ENCODE results near the gene HSPA4L.

DNA sequence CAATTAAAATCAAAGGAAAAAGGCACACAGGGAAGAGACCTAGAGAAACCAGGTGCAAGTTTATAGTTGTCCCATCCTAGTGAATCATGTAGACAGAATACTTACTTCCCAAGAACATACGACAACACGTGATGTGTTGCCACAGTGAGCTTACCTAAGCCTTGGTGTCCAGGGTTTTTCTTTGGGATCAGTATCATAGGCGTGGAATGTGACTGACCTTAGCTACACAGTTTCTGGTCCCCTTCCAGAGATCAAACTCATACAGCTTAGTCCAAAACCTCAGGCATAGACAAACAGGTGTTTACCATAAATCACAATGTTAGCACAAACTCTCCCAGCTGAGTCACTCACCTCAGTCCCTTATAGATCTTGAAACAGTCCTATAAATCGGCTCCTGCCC, 34.2 kb upstream of the HSPA4L start:
- TF ChIP-seq, protein P1, sequence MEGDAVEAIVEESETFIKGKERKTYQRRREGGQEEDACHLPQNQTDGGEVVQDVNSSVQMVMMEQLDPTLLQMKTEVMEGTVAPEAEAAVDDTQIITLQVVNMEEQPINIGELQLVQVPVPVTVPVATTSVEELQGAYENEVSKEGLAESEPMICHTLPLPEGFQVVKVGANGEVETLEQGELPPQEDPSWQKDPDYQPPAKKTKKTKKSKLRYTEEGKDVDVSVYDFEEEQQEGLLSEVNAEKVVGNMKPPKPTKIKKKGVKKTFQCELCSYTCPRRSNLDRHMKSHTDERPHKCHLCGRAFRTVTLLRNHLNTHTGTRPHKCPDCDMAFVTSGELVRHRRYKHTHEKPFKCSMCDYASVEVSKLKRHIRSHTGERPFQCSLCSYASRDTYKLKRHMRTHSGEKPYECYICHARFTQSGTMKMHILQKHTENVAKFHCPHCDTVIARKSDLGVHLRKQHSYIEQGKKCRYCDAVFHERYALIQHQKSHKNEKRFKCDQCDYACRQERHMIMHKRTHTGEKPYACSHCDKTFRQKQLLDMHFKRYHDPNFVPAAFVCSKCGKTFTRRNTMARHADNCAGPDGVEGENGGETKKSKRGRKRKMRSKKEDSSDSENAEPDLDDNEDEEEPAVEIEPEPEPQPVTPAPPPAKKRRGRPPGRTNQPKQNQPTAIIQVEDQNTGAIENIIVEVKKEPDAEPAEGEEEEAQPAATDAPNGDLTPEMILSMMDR (IDR thresholded peaks at IDR 0.05), result no peak
- TF ChIP-seq POLR2A (IDR thresholded peaks at IDR 0.05), result no peak

Measured in Peyer's patch (tissue), 4 donors.